Parathyroid adenoma (tissue), 2 donors: ENCODE measurements around the gene WDR5.

Experiments
- H2AFZ ChIP-seq: fragments of 300-600 bp; sonication (generic); one replicate; pipeline ENCODE4 v1.7.0; 2017; ENCODE audit warnings: antibody characterized with exemption, mild to moderate bottlenecking
- H3K27ac ChIP-seq: fragments of 300-600 bp; sonication (generic); one replicate; pipeline ENCODE4 v1.7.0; 2017
- H3K27me3 ChIP-seq: fragments of 300-600 bp; sonication (generic); one replicate; pipeline ENCODE4 v1.7.0; 2017; ENCODE audit warnings: low read length; ENCODE audit not compliant: control insufficient read depth, insufficient read depth
- H3K36me3 ChIP-seq: fragments of 300-600 bp; sonication (generic); one replicate; pipeline ENCODE4 v1.7.0; 2017; ENCODE audit warnings: low read length; ENCODE audit not compliant: control insufficient read depth, insufficient read depth
- H3K4me1 ChIP-seq: fragments of 300-600 bp; sonication (generic); one replicate; pipeline ENCODE4 v1.7.0; 2017; ENCODE audit warnings: control low read depth
- H3K4me2 ChIP-seq: fragments of 300-600 bp; sonication (generic); one replicate; pipeline ENCODE4 v1.7.0; 2017; ENCODE audit warnings: low read length
- H3K4me3 ChIP-seq: fragments of 300-600 bp; sonication (generic); one replicate; pipeline ENCODE4 v1.7.0; 2017; ENCODE audit warnings: low read depth, low read length
- H3K79me2 ChIP-seq: fragments of 300-600 bp; sonication (generic); one replicate; pipeline ENCODE4 v1.7.0; 2017; ENCODE audit warnings: control low read depth
- H3K9ac ChIP-seq: fragments of 300-600 bp; sonication (generic); one replicate; pipeline ENCODE4 v1.7.0; 2017; ENCODE audit warnings: mild to moderate bottlenecking
- H3K9me3 ChIP-seq: fragments of 300-600 bp; sonication (generic); one replicate; pipeline ENCODE4 v1.7.0; 2017; ENCODE audit warnings: low read length; ENCODE audit not compliant: control insufficient read depth
- TF ChIP-seq, protein P1 (sequence below): fragments of 300-600 bp; sonication (generic); IDR thresholded peaks from one replicate; pipeline ENCODE4 v1.7.0; 2017; ENCODE audit warnings: antibody characterized with exemption, mild to moderate bottlenecking
- donor health status: primary hyperparathyroidism.

The WDR5 gene

DNA sequence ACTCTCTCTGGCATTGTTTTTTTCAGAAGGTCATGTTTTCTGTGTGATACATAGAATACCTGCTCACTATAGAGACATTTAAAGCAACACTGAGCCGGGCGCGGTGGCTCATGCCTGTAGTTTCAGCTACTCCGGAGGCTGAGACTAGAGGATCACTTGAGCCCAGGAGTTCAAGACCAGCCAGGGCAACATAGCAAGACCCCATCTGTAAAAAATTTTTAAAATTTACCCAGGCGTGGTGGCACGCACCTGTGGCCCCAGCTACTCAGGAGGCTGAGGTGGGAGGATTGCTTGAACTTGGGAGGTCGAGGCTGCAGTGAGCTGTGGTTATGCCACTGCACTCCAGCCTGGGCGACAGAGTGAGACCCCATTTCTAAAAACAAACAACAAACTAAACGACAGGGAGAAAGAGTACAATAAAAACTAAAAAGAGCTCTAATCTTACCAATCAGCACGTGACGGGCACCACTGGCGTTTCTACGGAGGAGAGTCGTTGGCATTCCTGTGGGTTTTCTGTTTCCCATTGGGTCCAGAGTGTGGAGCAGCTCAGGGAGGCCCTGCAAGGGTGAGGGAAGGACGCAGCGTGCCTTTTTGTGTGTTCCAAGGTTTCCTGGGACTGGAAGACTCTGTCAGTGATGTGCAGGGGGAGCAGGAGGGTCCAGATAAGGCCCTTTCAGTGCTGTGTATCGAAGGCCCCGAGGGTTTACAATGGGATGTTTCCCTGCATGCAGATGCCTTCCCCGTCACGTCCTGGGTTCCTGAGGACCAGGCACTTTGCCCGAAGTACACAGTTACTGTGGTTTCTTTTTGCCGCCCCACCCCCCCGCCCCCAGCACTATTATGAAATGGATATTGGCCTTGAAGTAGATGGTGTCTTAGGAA lies 35.7 kb downstream of the WDR5 start:
- H3K27ac ChIP-seq: no peak overlapping the region
- no peaks in the 10 kb centered on the region for H3K27me3 ChIP-seq
- no peaks in the 10 kb centered on the region for H3K9me3 ChIP-seq
- H3K9ac ChIP-seq: no peak overlapping the region
- TF ChIP-seq, protein P1, sequence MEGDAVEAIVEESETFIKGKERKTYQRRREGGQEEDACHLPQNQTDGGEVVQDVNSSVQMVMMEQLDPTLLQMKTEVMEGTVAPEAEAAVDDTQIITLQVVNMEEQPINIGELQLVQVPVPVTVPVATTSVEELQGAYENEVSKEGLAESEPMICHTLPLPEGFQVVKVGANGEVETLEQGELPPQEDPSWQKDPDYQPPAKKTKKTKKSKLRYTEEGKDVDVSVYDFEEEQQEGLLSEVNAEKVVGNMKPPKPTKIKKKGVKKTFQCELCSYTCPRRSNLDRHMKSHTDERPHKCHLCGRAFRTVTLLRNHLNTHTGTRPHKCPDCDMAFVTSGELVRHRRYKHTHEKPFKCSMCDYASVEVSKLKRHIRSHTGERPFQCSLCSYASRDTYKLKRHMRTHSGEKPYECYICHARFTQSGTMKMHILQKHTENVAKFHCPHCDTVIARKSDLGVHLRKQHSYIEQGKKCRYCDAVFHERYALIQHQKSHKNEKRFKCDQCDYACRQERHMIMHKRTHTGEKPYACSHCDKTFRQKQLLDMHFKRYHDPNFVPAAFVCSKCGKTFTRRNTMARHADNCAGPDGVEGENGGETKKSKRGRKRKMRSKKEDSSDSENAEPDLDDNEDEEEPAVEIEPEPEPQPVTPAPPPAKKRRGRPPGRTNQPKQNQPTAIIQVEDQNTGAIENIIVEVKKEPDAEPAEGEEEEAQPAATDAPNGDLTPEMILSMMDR: no peak
- H3K36me3 ChIP-seq: no peaks in the 10 kb centered on the region
- H3K4me3 ChIP-seq: no peak overlapping the region
- no peak overlapping the region for H2AFZ ChIP-seq
- H3K79me2 ChIP-seq: no peaks in the 10 kb centered on the region
- no peaks in the 10 kb centered on the region for H3K4me1 ChIP-seq
- H3K4me2 ChIP-seq: no peak overlapping the region

DNA sequence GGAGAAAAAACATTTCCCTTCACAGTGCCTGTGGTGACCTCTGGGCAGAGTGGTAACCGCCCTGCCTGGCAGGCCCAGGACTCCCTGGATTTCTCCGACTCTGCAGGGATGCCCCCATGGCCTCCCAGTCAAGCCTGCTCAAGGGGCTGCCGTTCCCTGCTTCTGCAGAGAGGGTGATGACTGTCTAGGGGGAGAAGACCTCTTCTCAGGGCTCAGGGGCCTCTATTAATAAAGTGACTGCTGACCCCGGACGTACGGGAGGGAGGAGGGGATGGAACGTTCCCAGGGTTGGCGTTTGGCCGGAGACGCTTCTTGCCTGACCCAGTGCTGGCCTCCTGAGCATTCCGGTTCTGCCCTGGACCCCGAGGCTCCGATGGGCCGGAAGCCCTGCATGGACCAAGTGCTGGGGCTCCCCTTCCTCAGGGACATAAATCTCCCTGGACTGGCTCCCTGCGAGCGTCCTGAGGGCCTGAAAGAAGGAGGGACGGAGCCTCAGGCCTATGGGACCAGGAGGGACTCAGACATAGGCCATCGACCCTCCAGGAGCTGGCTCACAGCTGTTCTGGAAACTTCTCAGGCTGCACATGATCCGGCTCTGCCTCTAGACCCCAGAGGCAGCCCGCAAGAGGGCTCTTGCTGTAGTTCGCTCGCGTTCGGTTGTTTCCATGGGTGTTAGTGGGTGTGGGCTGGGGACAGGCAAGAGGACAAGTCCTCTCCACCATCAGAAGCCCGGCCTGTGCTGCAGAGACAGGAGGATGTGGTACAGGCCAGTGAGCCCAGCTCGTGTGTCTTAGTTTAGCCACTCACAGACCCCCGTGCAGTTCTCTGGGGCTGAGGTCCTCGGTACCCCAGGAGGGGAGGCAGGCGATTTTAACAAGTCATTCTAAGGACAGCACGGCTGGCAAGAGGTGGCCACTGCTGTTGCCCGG lies 36.6 kb downstream of the WDR5 start:
- Histone ChIP-seq H3K9ac (no peak overlapping the region), H3K9me3 (no peaks in the 10 kb centered on the region), H2AFZ (no peak overlapping the region), H3K4me2 (no peak overlapping the region), H3K4me1 (no peaks in the 10 kb centered on the region), H3K36me3 (no peaks in the 10 kb centered on the region), H3K27ac (no peak overlapping the region), H3K4me3 (no peak overlapping the region), H3K27me3 (no peaks in the 10 kb centered on the region), H3K79me2 (no peaks in the 10 kb centered on the region)
- TF ChIP-seq, protein P1: no peak

DNA sequence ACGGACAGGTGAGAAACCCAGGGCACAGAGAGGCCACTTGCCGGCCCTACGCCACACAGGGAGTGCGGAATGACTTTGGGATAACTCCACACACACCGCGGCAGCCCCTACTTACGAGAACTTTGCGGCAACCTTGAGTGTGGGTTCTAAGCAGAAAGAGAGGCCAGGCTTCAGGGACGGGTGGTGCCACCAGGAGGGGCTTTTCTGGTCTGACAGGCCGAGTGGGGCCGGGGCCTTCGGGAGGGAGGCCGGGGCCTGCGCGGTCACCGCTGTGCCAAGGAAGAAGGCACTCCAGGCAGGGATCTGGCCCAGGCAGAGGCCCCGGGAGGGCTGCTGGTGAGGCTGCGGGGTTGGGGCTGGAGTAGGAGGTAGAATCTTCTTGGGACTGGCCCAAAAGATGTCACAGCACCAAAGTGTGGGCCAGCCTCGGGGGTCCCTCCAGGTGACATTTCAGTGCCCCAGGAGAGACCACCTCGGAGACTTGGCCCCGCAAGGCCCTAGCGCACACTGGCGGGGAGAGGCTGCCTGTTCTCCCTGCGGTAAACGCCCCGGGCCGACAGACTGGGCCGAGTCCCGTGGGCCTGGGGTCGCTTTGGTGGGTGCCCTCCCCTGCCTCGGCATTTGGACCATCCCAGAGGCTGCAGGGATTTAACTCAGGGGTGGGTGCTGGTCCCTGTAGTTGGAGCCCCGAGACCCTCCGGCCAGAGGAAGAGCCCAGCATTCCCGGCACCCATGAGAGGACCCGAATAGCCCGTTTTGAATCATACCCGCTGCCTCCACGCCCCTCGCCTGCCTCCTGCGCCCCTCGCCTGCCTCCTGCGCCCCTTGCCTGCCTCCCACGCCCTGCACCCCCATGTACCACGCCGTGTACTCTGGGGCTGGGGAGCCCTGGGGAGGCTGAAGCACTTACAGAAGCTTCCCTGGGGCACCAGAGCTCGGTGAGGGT lies 37.5 kb downstream of the WDR5 start:
- Histone ChIP-seq H2AFZ (no peak overlapping the region), H3K9ac (no peak overlapping the region), H3K9me3 (no peaks in the 10 kb centered on the region), H3K27ac (no peak overlapping the region), H3K4me1 (no peaks in the 10 kb centered on the region), H3K27me3 (no peaks in the 10 kb centered on the region), H3K79me2 (no peaks in the 10 kb centered on the region), H3K4me2 (no peak overlapping the region), H3K4me3 (no peak overlapping the region), H3K36me3 (no peaks in the 10 kb centered on the region)
- TF ChIP-seq, protein P1: no peak

DNA sequence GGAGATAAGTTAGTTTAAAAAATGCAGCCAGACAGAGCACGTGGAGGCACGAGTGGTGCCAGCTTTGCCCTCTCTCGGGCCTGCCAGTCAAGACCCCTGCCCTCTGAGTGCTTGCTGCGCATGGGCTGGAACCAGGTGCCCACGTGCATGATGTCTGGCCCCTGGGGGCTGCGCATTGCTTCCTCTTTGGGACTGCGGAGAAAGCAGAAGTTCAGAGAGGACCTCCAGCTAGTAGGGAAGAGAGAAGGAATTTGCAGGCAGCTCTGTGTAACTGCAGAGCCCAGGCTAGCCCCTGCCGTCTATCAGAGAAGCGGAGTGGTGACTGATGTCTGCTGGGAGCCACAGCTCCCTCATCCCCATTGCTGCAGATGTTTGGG lies 38.2 kb downstream of the WDR5 start:
- Histone ChIP-seq H3K27me3 (no peaks in the 10 kb centered on the region), H3K4me1 (no peaks in the 10 kb centered on the region), H2AFZ (no peak overlapping the region), H3K9me3 (no peaks in the 10 kb centered on the region), H3K79me2 (no peaks in the 10 kb centered on the region), H3K9ac (no peak overlapping the region), H3K4me3 (no peak overlapping the region), H3K27ac (no peak overlapping the region), H3K36me3 (no peaks in the 10 kb centered on the region), H3K4me2 (no peak overlapping the region)
- TF ChIP-seq, protein P1: no peak
